K562 (cell line): ENCODE results near the gene OR2T4. TPM values are rescaled to one million over a fixed set of nuclear protein-coding genes. Genes with fewer than 3 reads are reported as not detected.

Source experiments
- ATAC-seq: fragments of 200-7000 bp; cut with Tn5 transposase; 3 replicates; pipeline ENCODE4 v1.9.1; 2020; ENCODE audit warnings: moderate library complexity
- BruUV-seq: library from RNA; stranded (reverse); fragments of 400-500 nt; replicated peaks from 2 replicates; lab custom pipeline; 2021; lab: Mats Ljungman, UMichigan
- CTCF ChIA-PET: fragments of 300-600 bp; formaldehyde crosslinking; extraction: SDS; loops from one replicate; lab custom pipeline; 2021; ENCODE audit warnings: low intra/inter-chr PET ratio; lab: Yijun Ruan, JAX
- POLR2A ChIA-PET: fragments of 300-600, 350-650 bp; sonication (Branson Sonifier 250); formaldehyde crosslinking; extraction: SDS; loops from one replicate; lab custom pipeline; 2021; ENCODE audit warnings: antibody characterized with exemption, inconsistent platforms; lab: Yijun Ruan, JAX
- DNase-seq, 4 experiments: peaks; one replicate each; pipeline versions ENCODE4 v3.0.0 to v3.0.0-alpha.2; 2011 to 2018; ENCODE audit warnings: low spot score in 3 of 4, mixed read lengths in 3 of 4; ENCODE audit errors: extremely low read depth in 1 of 4
- FAIRE-seq: peaks from 2 replicates; lab custom pipeline; 2011; peaks lifted over from hg19 to GRCh38; lab: Jason Lieb, UNC
- H2AFZ ChIP-seq: 2 replicates; pipeline ENCODE4 v1.6.0; 2011; ENCODE audit warnings: low read depth, low read length, control low read depth, inconsistent platforms
- H3K27ac ChIP-seq: fragments of 200-600 bp; 3 replicates; pipeline ENCODE4 v1.8.0; 2011; ENCODE audit warnings: low read depth, mild to moderate bottlenecking, control low read depth, inconsistent platforms, low read length, moderate library complexity, mixed read lengths; ENCODE audit errors: extremely low read depth
- H3K27me3 ChIP-seq, 2 experiments: fragments of 300-600 bp in 1 of 2; 2 replicates in 1 of 2; 3 replicates in 1 of 2; pipeline versions ENCODE4 v1.6.0 to v1.8.0; 2011; ENCODE audit warnings: inconsistent platforms in 2 of 2, low read length in 2 of 2, mild to moderate bottlenecking in 1 of 2, mixed read lengths in 1 of 2, moderate library complexity in 1 of 2; ENCODE audit not compliant: control insufficient read depth in 2 of 2, insufficient read depth in 2 of 2
- H3K36me3 ChIP-seq: fragments of 300-600 bp; 3 replicates; pipeline ENCODE4 v1.8.0; 2011; ENCODE audit warnings: mild to moderate bottlenecking, low read length, inconsistent platforms; ENCODE audit not compliant: control insufficient read depth, insufficient read depth
- H3K4me1 ChIP-seq, 2 experiments: fragments of 200-600 bp in 1 of 2; replicated peaks in 1 of 2; 2 replicates in 1 of 2; 3 replicates in 1 of 2; pipeline versions ENCODE4 v1.5.1 to v1.8.0; 2011; ENCODE audit warnings: inconsistent platforms in 2 of 2, low read length in 2 of 2, mild to moderate bottlenecking in 1 of 2, mixed read lengths in 1 of 2, moderate library complexity in 1 of 2; ENCODE audit not compliant: control insufficient read depth in 2 of 2, insufficient read depth in 2 of 2
- H3K4me2 ChIP-seq: 2 replicates; pipeline ENCODE4 v1.6.1; 2011; ENCODE audit warnings: low read length, control low read depth, inconsistent platforms, mixed read lengths; ENCODE audit not compliant: insufficient read depth
- H3K4me3 ChIP-seq: fragments of 200-600 bp; sonication (generic), shearing (Covaris generic); 2 replicates; pipeline ENCODE4 v1.5.1; 2016; ENCODE audit warnings: control low read depth, inconsistent platforms
- H3K79me2 ChIP-seq: fragments of 200-600 bp; 3 replicates; pipeline ENCODE4 v1.8.0; 2011; ENCODE audit warnings: low read length, inconsistent platforms; ENCODE audit not compliant: control insufficient read depth, insufficient read depth
- H3K9ac ChIP-seq, 2 experiments: 2 replicates each; pipeline versions ENCODE4 v1.6.0 to v1.6.1; 2011; ENCODE audit warnings: low read depth in 2 of 2, low read length in 2 of 2, control low read depth in 1 of 2, inconsistent platforms in 1 of 2, mild to moderate bottlenecking in 1 of 2, mixed read lengths in 1 of 2; ENCODE audit not compliant: insufficient read depth in 1 of 2
- H3K9me1 ChIP-seq: one replicate; pipeline ENCODE4 v1.6.0; 2011; ENCODE audit warnings: inconsistent platforms, mild to moderate bottlenecking, low read length, moderate library complexity; ENCODE audit not compliant: control insufficient read depth, insufficient read depth
- H3K9me3 ChIP-seq: replicated peaks from 2 replicates; pipeline ENCODE4 v1.5.1; 2011; ENCODE audit warnings: low read depth, low read length, inconsistent platforms; ENCODE audit not compliant: control insufficient read depth, insufficient read depth
- H4K20me1 ChIP-seq: replicated peaks from 2 replicates; pipeline ENCODE4 v1.6.1; 2011; ENCODE audit warnings: low read length, inconsistent platforms, mixed read lengths; ENCODE audit not compliant: control insufficient read depth, insufficient read depth
- AFF1 ChIP-seq, 2 experiments: fragments of 450-650 bp; IDR thresholded peaks; 2 replicates each; pipeline ENCODE4 v1.6.1; 2018; ENCODE audit warnings: mild to moderate bottlenecking in 2 of 2, low read depth in 1 of 2; ENCODE audit not compliant: partially characterized antibody in 2 of 2
- ARID4B ChIP-seq: sonication (generic); formaldehyde crosslinking; IDR thresholded peaks from 2 replicates; pipeline ENCODE4 v1.8.0; 2022; ENCODE audit warnings: mild to moderate bottlenecking, missing genetic modification reagents
- GABPB1 ChIP-seq: sonication (generic); formaldehyde crosslinking; IDR thresholded peaks from 2 replicates; pipeline ENCODE4 v1.8.0; 2022; ENCODE audit warnings: mild to moderate bottlenecking, missing genetic modification reagents
- HMBOX1 ChIP-seq: sonication (generic); IDR thresholded peaks from 2 replicates; pipeline ENCODE4 v1.6.1; 2016
- KAT7 ChIP-seq: sonication (generic); formaldehyde crosslinking; IDR thresholded peaks from 2 replicates; pipeline ENCODE4 v1.8.0; 2022; ENCODE audit warnings: missing genetic modification reagents, mild to moderate bottlenecking, borderline replicate concordance
- MCM2 ChIP-seq: fragments of 450-650 bp; IDR thresholded peaks from 2 replicates; pipeline ENCODE4 v1.6.1; 2017; ENCODE audit warnings: low read depth, mild to moderate bottlenecking
- ZNF140 ChIP-seq: fragments of 250-450 bp; sonication (Bioruptor Pico); IDR thresholded peaks from 2 replicates; pipeline ENCODE4 v1.8.0; 2021; ENCODE audit warnings: moderate library complexity, mild to moderate bottlenecking, inconsistent platforms
- WGBS: fragments of 100-300 bp; shearing (Covaris generic); methylation state at CpG from one replicate; pipeline ENCODE4 v1.1.6; 2016; ENCODE audit warnings: low coverage, mixed read lengths; ENCODE audit not compliant: insufficient coverage; ENCODE audit errors: missing lambda C conversion rate; 5-methylcytosine and 5-hydroxymethylcytosine counted together
- in situ Hi-C: fragments of 300-500 bp; cut with MboI; formaldehyde crosslinking; loops from 4 replicates; pipeline ENCODE4 v1.15.0; 2018; ENCODE audit warnings: inconsistent platforms, mixed read lengths
- intact Hi-C: fragments of 100-400 bp; cut with micrococcal nuclease; formaldehyde crosslinking; loops from 2 replicates; pipeline ENCODE4 v1.14.2; 2022
- polyA plus RNA-seq, 8 experiments: library from polyadenylated mRNA; depleted of rRNA in 4 of 8; stranded (reverse) in 5 of 8; unstranded in 3 of 8; fragments of >200 nt; fragmentation: Nextera tagmentation in 2 of 8; fragmentation: Illumina TruSeq in 1 of 8; extraction: Ambion mirVana in 2 of 8; extraction: Trizol in 1 of 8; gene quantifications; 2 replicates each; pipeline versions ENCODE4 v1.2.1 to v1.2.3, GENCODE V29; 2011 to 2014; ENCODE audit warnings: inconsistent platforms in 1 of 8, missing spikeins in 1 of 8
- total RNA-seq, 7 experiments: library from RNA; depleted of rRNA in 6 of 7; stranded (reverse); fragments of >200 nt in 6 of 7; fragmentation: Illumina TruSeq in 2 of 7; extraction: Trizol in 2 of 7; gene quantifications; 2 replicates each; pipeline versions ENCODE4 v1.2.1 to v1.2.3, GENCODE V29; 2011 to 2021; ENCODE audit warnings: low replicate concordance in 1 of 7

OR2T4 gene
- total and polyA plus RNA-seq, 9 of the 15 experiments (the other 6 are each of a cell fraction or from before 2014, with no cell fraction given), result not detected

GRCh38 chr1:248372394-248372793, 10.9 kb downstream of the OR2T4 start:
- Histone ChIP-seq H3K9me3 (no peaks in the 10 kb centered on the region; the same call in 1 of the 2 replicates), H3K4me2 (no peak overlapping the region), H3K4me1 (no peaks in the 10 kb centered on the region), H4K20me1 (no peaks in the 10 kb centered on the region), H3K79me2 (no peaks in the 10 kb centered on the region), H3K9ac (no peak overlapping the region), H3K9me1 (no peaks in the 10 kb centered on the region)
- DNase-seq (no peak), ATAC-seq (no peak)
- BruUV-seq, result no TSS peak
- 1% methylated on average over 5 of the region's 5 CpGs for WGBS
- in situ Hi-C loops, result no loop called here
- CTCF ChIA-PET, result no interaction called here
- TF ChIP-seq GABPB1 (no peak), KAT7 (CRISPR knock-in tag) (no peak), HMBOX1 (no peak), ARID4B (no peak), MCM2 (no peak), AFF1 (IDR thresholded peaks at IDR 0.05; ENCODE audit: low read depth in 1 of 2, partially characterized antibody in 2 of 2) (no peak), ZNF140 (CRISPR knock-in tag) (no peak)
- TF ChIP-seq, all 486 proteins: peak for 0
- no peak overlapping the region for H2AFZ ChIP-seq
- POLR2A ChIA-PET, result no interaction called here
- H3K27me3 ChIP-seq, result no peaks in the 10 kb centered on the region
- no peak overlapping the region for H3K27ac ChIP-seq
- H3K36me3 ChIP-seq, result no peaks in the 10 kb centered on the region
- intact Hi-C loops, result no loop called here
- no peak overlapping the region for H3K4me3 ChIP-seq
- FAIRE-seq, result no peak
